ENCODE measurements around the gene UBALD1.
"Not testable (repeated sequence)": the region's sequence is repeated elsewhere in the genome, so short reads cannot be mapped to it uniquely, and the experiment has no call there.

Gene UBALD1

GRCh38 chr16:4599037-4599436 lies 15.7 kb downstream of the UBALD1 start:
- in situ Hi-C loops (cut with MboI; ENCODE audit: low sequenced_read_pairs): no loop called here

- in situ Hi-C loops (cut with MboI; ENCODE audit: low sequenced_read_pairs): no loop called here
These were observed 17.5 kb downstream of the UBALD1 start for GRCh38 chr16:4597174-4597573.

GRCh38 chr16:4594433-4595410 lies 20.0 kb downstream of the UBALD1 start:
- in situ Hi-C loops (cut with MboI; ENCODE audit: low sequenced_read_pairs): no loop called here

- in situ Hi-C loops (cut with MboI; ENCODE audit: low sequenced_read_pairs): no loop called here
These were observed 21.6 kb downstream of the UBALD1 start for GRCh38 chr16:4593086-4593485.

- in situ Hi-C loops (cut with MboI; ENCODE audit: low sequenced_read_pairs): no loop called here
These were observed 22.8 kb downstream of the UBALD1 start for GRCh38 chr16:4591706-4592470.

- in situ Hi-C loops (cut with MboI; ENCODE audit: low sequenced_read_pairs): no loop called here
These were observed 23.5 kb downstream of the UBALD1 start for GRCh38 chr16:4591191-4591590.

- in situ Hi-C loops (cut with MboI; ENCODE audit: low sequenced_read_pairs): no loop called here
These were observed 25.7 kb downstream of the UBALD1 start for GRCh38 chr16:4588961-4589360.

GRCh38 chr16:4588386-4588785 lies 26.3 kb downstream of the UBALD1 start:
- in situ Hi-C loops (cut with MboI; ENCODE audit: low sequenced_read_pairs): no loop called here

GRCh38 chr16:4586291-4586690 lies 28.4 kb downstream of the UBALD1 start:
- in situ Hi-C loops (cut with MboI; ENCODE audit: low sequenced_read_pairs): no loop called here

- in situ Hi-C loops (cut with MboI; ENCODE audit: low sequenced_read_pairs): no loop called here
These were observed 30.8 kb downstream of the UBALD1 start for GRCh38 chr16:4583906-4584305.

- in situ Hi-C loops (cut with MboI; ENCODE audit: low sequenced_read_pairs): no loop called here
These were observed 34.4 kb downstream of the UBALD1 start for GRCh38 chr16:4580250-4580649.

- in situ Hi-C loops (cut with MboI; ENCODE audit: low sequenced_read_pairs): no loop called here
These were observed 35.6 kb downstream of the UBALD1 start for GRCh38 chr16:4578961-4579530.

- in situ Hi-C loops (cut with MboI; ENCODE audit: low sequenced_read_pairs): no loop called here
These were observed 38.7 kb downstream of the UBALD1 start for GRCh38 chr16:4576008-4576407.

GRCh38 chr16:4574919-4575705 lies 39.6 kb downstream of the UBALD1 start:
- in situ Hi-C loops (cut with MboI; ENCODE audit: low sequenced_read_pairs): no loop called here

- in situ Hi-C loops (cut with MboI; ENCODE audit: low sequenced_read_pairs): not testable (repeated sequence)
These were observed 40.8 kb downstream of the UBALD1 start for GRCh38 chr16:4573926-4574325.

- in situ Hi-C loops (cut with MboI; ENCODE audit: low sequenced_read_pairs): no loop called here
These were observed 42.0 kb downstream of the UBALD1 start for GRCh38 chr16:4572715-4573114.

GRCh38 chr16:4570688-4571321 lies 43.9 kb downstream of the UBALD1 start:
- in situ Hi-C loops (cut with MboI; ENCODE audit: low sequenced_read_pairs): no loop called here

- in situ Hi-C loops (cut with MboI; ENCODE audit: low sequenced_read_pairs): no loop called here
These were observed 44.6 kb downstream of the UBALD1 start for GRCh38 chr16:4570086-4570485.

- in situ Hi-C loops (cut with MboI; ENCODE audit: low sequenced_read_pairs): no loop called here
These were observed 48.5 kb downstream of the UBALD1 start for GRCh38 chr16:4566144-4566543.

GRCh38 chr16:4564661-4565267 lies 49.9 kb downstream of the UBALD1 start:
- in situ Hi-C loops (cut with MboI; ENCODE audit: low sequenced_read_pairs): no loop called here

All from hTERT RPE-1 (cell line).